ENCODE results near the gene PRIM2.
"Not testable (repeated sequence)": the region's sequence is repeated elsewhere in the genome, so short reads cannot be mapped to it uniquely, and the experiment has no call there.

The PRIM2 gene

DNA sequence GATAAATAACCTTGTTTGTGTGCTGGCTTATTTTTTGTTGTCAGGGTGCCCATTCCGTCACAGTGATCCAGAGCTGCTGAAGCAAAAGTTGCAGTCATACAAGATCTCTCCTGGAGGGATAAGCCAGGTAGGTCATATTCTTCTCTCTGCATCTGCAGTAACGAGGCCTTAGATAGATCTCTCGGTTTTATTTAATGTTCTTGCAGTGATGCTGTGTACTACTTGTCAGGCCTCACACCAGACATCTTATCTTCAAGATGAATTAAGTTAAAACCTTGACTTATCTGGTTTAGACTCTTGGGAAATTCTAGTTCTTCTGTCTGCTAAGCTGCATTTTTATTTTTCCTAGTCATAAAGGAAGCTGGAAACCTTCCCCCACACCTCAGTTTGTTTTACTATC is 288.9 kb downstream of the PRIM2 start:
- DNase-seq (ENCODE audit: low read depth in 2 of 2), result not testable (repeated sequence)

DNA sequence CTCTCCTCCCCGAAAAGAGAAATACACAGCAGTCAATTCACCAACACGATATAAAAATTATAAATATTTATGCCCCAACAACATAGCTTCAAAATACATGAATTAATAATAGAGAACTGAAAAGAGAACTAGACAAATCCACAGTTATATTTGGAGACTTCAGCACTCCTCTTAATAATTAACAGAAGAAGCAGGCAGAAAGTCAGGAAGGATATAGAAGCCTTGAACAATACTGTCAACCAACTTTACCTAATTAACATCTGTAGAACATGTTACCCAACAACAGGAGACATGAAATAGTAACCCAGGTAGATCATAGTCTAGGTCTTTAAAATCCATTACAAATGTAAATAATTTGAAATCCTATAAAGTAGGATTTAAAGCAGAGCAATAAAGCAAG is 293.2 kb downstream of the PRIM2 start:
- DNase-seq (ENCODE audit: low read depth in 2 of 2), result not testable (repeated sequence)

DNA sequence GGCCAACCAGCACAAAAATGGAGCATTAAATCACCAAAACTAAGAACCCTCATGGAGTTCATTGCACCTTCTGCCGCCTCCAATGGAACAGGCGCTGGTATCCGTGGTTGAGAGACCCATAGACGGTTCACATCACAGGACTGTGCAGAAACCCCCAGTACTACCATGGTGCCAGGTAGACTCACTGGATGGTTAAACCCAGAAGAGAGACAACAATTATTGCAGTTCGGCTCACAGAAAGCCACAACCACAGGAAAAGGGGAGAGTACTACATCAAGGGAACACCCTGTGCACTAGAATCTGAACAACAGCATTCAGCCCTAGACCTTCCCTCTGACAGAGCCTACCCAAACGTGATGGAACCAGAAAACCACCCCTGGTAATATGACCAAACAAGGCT is 301.5 kb downstream of the PRIM2 start:
- DNase-seq (ENCODE audit: low read depth in 2 of 2), result not testable (repeated sequence)

DNA sequence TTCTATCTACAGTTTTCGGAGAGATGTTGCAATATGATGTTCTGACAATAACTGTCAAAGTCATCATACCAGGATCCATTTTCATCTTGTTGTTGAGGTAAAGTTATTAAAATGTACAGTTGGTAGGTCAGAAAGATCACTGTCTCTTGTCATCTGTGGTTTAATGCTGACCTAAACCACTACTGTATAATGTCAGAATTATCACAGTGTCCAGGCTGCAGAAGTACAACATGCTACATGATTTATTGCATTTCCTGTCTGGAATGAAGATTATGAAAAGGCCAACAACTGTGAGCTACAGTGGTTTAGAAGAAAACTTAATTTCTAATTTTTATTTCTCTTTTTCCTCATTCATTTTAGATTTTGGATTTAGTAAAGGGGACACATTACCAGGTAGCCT is 314.3 kb downstream of the PRIM2 start:
- DNase-seq (ENCODE audit: low read depth in 2 of 2), result not testable (repeated sequence)

DNA sequence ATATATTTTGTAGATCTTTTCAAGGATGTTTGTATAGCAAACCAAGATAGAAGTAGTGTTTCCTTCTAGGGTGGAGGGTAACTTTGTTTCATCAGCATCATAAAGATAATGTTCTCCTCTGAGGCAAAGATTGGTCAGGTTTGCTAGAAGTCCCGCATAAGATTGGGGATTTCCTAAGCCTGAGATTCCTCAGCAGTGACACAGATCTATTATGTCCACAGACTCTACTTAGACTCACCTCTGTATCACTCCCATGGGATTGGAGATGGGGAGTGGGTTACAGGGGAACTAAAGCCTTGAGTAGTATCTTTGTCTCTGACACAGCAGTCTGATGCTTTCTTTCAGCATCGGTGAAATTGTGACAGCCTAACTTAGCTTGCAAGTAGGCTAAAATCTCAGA is 341.1 kb downstream of the PRIM2 start:
- DNase-seq (ENCODE audit: low read depth in 2 of 2), result not testable (repeated sequence)

DNA sequence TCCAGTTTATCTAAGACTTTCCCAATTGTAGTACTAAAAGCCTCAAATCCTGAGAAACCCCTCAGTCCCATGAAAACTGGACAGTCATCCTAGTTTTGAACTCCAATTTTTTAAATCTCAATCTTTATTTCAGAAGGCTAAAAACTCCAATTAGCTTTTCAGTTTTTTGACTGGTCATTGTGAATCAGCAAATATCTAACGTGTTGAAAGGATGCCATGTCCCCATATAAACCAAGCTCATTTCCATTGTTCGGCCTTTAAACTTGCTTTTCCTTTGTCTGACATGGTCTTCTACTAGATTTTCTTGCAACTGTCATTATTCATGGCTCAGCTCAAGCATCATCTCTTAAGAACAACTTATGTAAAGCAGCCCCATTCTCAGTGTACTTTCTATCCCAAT is 342.4 kb downstream of the PRIM2 start:
- not testable (repeated sequence) for DNase-seq (ENCODE audit: low read depth in 2 of 2)

DNA sequence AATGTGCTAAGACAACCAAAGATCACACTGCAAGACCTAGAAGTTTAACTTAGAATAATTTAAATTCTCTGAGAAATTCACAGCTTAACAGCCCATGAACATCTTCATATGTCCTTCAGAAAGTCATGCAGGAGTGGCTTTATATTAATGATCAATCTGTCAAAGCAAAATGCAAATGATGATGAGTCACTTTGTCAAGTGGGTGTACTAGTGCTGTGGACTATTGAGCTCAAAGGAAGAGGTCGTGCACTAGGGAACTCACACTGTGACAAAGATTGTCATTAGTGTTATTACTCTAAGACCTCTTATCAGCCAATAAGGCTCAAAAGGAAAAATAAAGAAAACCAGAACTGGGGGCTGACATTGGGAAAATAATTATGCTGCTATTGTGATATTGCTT is 343.5 kb downstream of the PRIM2 start:
- not testable (repeated sequence) for DNase-seq (ENCODE audit: low read depth in 2 of 2)

DNA sequence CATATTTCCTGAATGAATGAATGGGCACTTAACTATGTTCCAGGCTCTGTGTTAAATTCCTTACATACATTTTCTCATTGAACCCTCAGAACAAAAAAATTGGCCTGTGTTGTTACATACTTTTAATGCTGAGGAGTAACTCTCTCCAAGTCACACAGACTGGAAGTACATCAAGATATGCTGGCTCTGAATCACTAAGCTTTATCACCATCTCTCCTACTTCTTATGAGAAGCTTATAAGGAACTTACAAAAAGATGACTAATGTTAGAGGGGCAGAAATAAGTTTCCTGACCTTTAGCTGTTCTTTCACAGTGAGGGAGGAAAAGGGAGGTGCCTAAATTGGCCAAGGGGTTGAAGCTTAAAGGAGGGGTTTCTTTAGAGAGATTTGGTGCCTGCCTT is 350.7 kb downstream of the PRIM2 start:
- DNase-seq (ENCODE audit: low read depth in 2 of 2), result not testable (repeated sequence)

DNA sequence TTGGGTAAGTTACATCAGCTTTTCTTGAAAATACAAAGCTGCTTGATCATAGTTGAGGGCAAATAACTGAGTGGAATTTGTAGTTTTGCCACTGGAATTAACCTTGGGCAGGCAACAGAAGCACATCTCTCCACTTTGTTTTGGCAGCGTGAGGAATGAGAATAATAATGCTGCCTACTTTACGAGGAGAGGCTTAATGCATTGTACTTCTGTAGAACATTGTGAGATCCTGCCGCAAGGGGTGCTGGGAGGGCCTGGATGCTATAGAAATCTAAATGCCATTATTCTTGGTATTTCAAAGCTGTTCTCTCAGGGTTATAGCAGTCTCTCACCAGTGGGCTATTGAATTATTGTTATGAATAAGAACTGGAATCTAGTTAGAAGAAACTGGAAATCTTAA is 353.8 kb downstream of the PRIM2 start:
- not testable (repeated sequence) for DNase-seq (ENCODE audit: low read depth in 2 of 2)

DNA sequence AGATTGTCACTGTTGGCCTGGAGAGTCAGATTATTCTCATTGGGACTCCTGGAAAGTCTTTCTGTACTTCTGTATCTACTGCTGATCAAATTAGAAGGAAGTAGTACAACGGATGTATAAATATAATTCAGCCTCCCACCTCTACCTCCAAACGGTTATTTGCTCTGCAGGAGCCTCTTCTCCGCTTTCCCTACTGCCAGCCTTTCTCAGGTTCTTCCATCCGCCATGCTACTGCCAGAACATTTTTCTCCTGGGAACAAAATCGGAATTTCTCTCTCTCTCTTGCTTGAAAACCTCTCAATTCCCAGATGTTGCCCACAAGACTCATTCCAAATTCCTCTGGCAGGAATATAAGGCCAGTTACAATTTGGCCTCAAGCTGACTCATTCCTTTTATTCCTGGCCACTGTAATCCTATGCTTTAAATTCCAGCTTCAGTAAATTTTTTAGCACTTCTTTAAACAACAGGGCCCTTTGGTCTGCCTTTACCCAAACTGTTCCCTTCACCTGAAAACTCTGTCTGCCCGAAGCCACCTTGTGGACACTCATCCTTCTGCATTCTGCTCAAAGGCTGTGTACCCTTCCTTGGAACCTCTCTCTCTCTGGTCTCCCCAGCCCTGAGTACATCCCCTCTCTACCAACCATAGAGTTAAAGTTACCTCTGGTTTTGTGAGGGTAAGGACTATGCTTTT is 354.7 kb downstream of the PRIM2 start:
- DNase-seq (ENCODE audit: low read depth in 2 of 2), result not testable (repeated sequence)

DNA sequence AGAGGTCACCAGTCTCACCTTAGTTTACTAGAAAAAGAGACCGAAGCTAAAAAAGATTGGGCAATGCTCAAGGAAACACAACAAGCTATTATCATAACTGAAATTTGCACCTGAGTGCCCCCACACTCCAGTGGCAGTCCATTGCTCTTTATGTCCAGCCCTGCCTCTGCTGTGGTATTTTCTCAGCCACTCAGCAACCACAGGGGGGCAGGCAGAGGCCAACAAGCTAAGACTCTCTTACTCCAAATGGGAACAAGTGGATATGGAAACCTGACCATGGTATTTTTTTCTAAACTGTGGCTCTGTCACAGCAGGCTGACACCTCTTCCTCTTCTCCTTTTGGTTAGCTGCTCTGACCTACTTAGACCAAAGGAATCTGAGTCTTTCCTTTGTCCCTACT is 355.9 kb downstream of the PRIM2 start:
- not testable (repeated sequence) for DNase-seq (ENCODE audit: low read depth in 2 of 2)

DNA sequence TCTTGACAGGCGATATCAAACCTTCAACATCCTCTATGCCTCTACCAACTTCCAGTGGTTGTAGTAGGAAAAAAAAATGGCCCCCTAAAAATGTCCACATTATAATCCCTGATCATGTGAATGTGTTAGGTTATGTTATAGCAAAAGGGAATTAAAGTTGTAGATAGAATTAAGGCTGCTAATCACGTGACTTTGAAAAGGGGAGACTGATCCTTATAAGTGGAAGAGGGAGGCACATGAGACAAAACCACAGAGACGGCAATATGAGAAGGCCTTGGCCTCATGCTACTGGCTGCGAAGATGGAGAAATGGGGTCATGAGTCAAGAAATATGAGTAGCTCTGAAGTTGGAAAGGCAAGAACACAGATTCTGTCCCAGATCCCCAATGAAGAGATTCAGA is 358.0 kb downstream of the PRIM2 start:
- DNase-seq (ENCODE audit: low read depth in 2 of 2), result not testable (repeated sequence)

DNA sequence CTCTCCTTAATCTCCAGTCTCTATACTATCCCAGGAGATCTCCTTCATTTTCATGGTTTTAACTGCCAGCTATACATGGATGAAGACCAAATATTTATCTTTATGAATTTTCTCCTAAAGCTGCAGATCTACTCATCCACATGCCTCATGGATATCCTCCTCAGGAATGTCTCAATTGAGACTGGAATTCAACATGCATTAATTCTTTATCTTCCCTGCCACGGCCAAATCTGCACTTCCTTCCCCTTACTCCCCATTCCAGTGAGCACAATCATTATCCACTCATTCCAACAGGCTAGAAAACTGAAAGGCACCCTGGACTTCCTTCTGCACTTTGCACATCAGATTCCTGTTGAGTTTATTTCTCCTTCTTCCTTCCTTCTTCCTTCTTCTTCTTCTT is 379.0 kb downstream of the PRIM2 start:
- DNase-seq (ENCODE audit: low read depth in 2 of 2), result not testable (repeated sequence)
